Mesendoderm (in vitro differentiated cells): ENCODE measurements around the gene TGFBR1.

ENCODE experiments used
- DNase-seq: peaks from one replicate; pipeline ENCODE4 v3.0.0; 2013
- H2AK5ac ChIP-seq: 2 replicates; pipeline ENCODE4 v1.6.1; 2013; ENCODE audit warnings: low read length, inconsistent platforms
- H2BK120ac ChIP-seq: 2 replicates; pipeline ENCODE4 v1.6.1; 2013; ENCODE audit warnings: low read depth, mild to moderate bottlenecking, low read length, moderate library complexity, mixed read lengths
- H2BK15ac ChIP-seq: replicated peaks from 2 replicates; pipeline ENCODE4 v1.6.1; 2013; ENCODE audit warnings: low read depth, mild to moderate bottlenecking, moderate library complexity
- H2BK5ac ChIP-seq: 2 replicates; pipeline ENCODE4 v1.6.1; 2013; ENCODE audit warnings: low read length, inconsistent platforms
- H3K18ac ChIP-seq: 2 replicates; pipeline ENCODE4 v1.6.1; 2013; ENCODE audit warnings: mild to moderate bottlenecking, low read length, mixed read lengths
- H3K23ac ChIP-seq: one replicate; pipeline ENCODE4 v1.6.1; 2013; ENCODE audit warnings: low read length
- H3K27ac ChIP-seq: 2 replicates; pipeline ENCODE4 v1.5.1; 2013; ENCODE audit warnings: low read depth, mild to moderate bottlenecking, inconsistent platforms, low read length, moderate library complexity
- H3K27me3 ChIP-seq: 2 replicates; pipeline ENCODE4 v1.6.1; 2013; ENCODE audit warnings: low read length, control low read depth, mild to moderate bottlenecking, inconsistent platforms; ENCODE audit not compliant: insufficient read depth, poor library complexity
- H3K36me3 ChIP-seq: 2 replicates; pipeline ENCODE4 v1.6.1; 2013; ENCODE audit warnings: low read length, inconsistent platforms; ENCODE audit not compliant: control insufficient read depth, insufficient read depth
- H3K4ac ChIP-seq: one replicate; pipeline ENCODE4 v1.6.1; 2013; ENCODE audit warnings: low read depth, mild to moderate bottlenecking, low read length, moderate library complexity
- H3K4me1 ChIP-seq: 2 replicates; pipeline ENCODE4 v1.6.1; 2013; ENCODE audit warnings: low read depth, low read length, inconsistent platforms; ENCODE audit not compliant: control insufficient read depth
- H3K4me2 ChIP-seq: 2 replicates; pipeline ENCODE4 v1.6.1; 2013; ENCODE audit warnings: low read length
- H3K4me3 ChIP-seq: 2 replicates; pipeline ENCODE4 v1.5.1; 2013; ENCODE audit warnings: mild to moderate bottlenecking, low read length
- H3K56ac ChIP-seq: one replicate; pipeline ENCODE4 v1.6.1; 2013; ENCODE audit warnings: low read length
- H3K79me1 ChIP-seq: 2 replicates; pipeline ENCODE4 v1.6.1; 2013; ENCODE audit warnings: low read length, inconsistent platforms
- H3K79me2 ChIP-seq: 2 replicates; pipeline ENCODE4 v1.6.1; 2013; ENCODE audit warnings: mild to moderate bottlenecking, low read length; ENCODE audit not compliant: control insufficient read depth, insufficient read depth
- H3K9ac ChIP-seq: 2 replicates; pipeline ENCODE4 v1.6.1; 2013; ENCODE audit warnings: low read length, inconsistent platforms
- H4K5ac ChIP-seq: one replicate; pipeline ENCODE4 v1.6.1; 2013; ENCODE audit warnings: low read length
- H4K8ac ChIP-seq: one replicate; pipeline ENCODE4 v1.6.1; 2013; ENCODE audit warnings: low read depth, mild to moderate bottlenecking, control low read depth, low read length, moderate library complexity
- WGBS: extraction: QIAGEN DNeasy Blood & Tissue Kit; methylation state at CpG from one replicate; pipeline ENCODE4 v1.1.7; 2013; ENCODE audit warnings: low lambda C conversion rate, missing lambda C conversion rate; ENCODE audit not compliant: insufficient coverage; ENCODE audit errors: extremely low coverage; 5-methylcytosine and 5-hydroxymethylcytosine counted together

Gene TGFBR1

DNA sequence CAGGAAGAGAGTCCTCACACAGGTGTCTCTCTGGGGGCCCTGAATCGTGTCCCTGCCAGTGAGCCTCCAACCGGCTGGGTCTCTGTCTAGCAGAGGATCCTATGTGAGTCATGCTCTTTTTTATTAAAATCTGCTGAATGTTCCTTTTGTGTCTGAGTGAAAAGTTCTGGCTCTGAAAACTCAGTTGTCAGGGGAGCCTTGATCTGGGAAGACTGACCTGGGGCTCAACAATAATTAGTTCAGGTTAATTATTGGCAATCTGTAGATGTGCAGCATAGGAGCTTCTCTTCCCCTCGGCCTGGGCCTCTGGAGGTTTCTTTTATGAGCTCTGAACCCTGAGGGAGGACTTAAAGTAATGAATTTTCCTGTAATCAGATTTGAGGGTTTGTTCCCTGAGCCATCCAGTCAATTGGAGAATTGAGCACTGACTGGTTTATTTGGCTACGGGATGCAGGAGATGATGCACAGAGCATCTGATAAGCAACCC lies 71.7 kb downstream of the TGFBR1 start:
- no peaks in the 10 kb centered on the region for H3K79me1 ChIP-seq
- H3K23ac ChIP-seq = no peak overlapping the region
- no peak overlapping the region for H3K56ac ChIP-seq
- H2BK5ac ChIP-seq = no peak overlapping the region
- H3K36me3 ChIP-seq = no peaks in the 10 kb centered on the region
- H3K27me3 ChIP-seq = no peaks in the 10 kb centered on the region
- no peak overlapping the region for H3K9ac ChIP-seq
- DNase-seq = no peak
- H2BK15ac ChIP-seq = no peak overlapping the region
- WGBS = no CpG with 5 or more reads among the region's 4 CpGs
- no peak overlapping the region for H4K5ac ChIP-seq
- H3K18ac ChIP-seq = no peak overlapping the region
- no peaks in the 10 kb centered on the region for H3K79me2 ChIP-seq
- no peak overlapping the region for H2AK5ac ChIP-seq
- no peak overlapping the region for H3K4ac ChIP-seq
- no peaks in the 10 kb centered on the region for H3K4me1 ChIP-seq
- H3K27ac ChIP-seq = no peak overlapping the region
- no peak overlapping the region for H3K4me3 ChIP-seq
- H4K8ac ChIP-seq = no peak overlapping the region
- no peak overlapping the region for H2BK120ac ChIP-seq
- no peak overlapping the region for H3K4me2 ChIP-seq

- H3K27me3 ChIP-seq = no peaks in the 10 kb centered on the region
- H4K8ac ChIP-seq = no peak overlapping the region
- H3K27ac ChIP-seq = no peak overlapping the region
- no peaks in the 10 kb centered on the region for H3K79me2 ChIP-seq
- H2BK120ac ChIP-seq = no peak overlapping the region
- H3K4me1 ChIP-seq = no peaks in the 10 kb centered on the region
- H4K5ac ChIP-seq = no peak overlapping the region
- H3K4me3 ChIP-seq = no peak overlapping the region
- WGBS = no CpG with 5 or more reads among the region's 8 CpGs
- no peak overlapping the region for H2AK5ac ChIP-seq
- no peak overlapping the region for H2BK5ac ChIP-seq
- no peak overlapping the region for H3K56ac ChIP-seq
- H3K79me1 ChIP-seq = no peaks in the 10 kb centered on the region
- H3K4ac ChIP-seq = no peak overlapping the region
- no peak for DNase-seq
- H3K18ac ChIP-seq = no peak overlapping the region
- no peak overlapping the region for H3K4me2 ChIP-seq
- H3K9ac ChIP-seq = no peak overlapping the region
- H3K23ac ChIP-seq = no peak overlapping the region
- H3K36me3 ChIP-seq = no peaks in the 10 kb centered on the region
- H2BK15ac ChIP-seq = no peak overlapping the region
Observed at GRCh38 chr9:99177576-99178366, 72.9 kb downstream of the TGFBR1 start.

DNA sequence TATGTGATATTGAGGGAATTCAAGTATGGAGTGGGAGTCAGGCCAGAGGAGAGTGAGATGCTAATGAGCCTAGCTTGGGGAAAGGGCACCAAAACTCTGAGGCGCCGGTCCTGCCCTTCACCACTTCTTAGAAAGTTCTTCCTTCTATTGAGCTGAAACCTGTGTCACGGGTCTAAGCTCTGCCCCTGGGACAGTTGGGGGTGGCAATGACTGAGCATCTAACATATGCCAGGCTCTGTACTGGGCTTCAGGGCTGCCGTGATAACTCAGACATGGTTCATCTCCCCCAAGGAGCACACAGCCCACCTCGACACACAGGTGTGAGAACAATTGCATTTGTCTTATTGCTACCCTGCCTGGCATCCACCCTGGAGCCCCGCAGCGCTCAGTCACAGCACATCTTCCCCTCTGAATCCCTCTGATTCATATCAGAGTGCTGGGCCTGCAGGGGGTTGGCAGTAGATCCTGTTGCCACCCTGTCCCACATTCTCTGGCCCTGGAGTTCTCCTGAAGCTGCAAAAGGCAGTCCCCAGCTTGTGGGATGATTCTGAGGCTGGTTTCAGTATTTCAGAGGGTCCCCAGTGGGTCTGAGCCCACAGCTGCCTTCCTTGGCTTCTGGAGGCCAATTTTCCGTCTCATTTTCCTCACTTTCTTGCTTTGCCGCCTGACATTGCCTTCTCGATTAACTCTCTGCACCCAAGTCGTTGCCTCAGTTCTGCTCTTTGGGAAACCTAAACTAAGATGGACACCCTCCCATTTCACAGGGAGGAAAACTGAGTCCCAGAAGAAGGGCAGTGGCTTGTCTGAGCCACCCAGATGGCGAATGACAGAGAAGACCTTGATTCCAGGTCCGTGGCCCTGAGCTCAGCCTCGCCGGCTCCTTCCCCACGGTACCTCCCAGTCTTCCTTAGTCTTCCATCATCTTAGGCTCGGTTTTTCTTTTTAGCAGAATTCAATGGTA lies 74.3 kb downstream of the TGFBR1 start:
- H3K27me3 ChIP-seq = no peaks in the 10 kb centered on the region
- no peaks in the 10 kb centered on the region for H3K4me1 ChIP-seq
- no peaks in the 10 kb centered on the region for H3K79me1 ChIP-seq
- H3K27ac ChIP-seq = no peak overlapping the region
- H4K8ac ChIP-seq = no peak overlapping the region
- no peak overlapping the region for H2BK15ac ChIP-seq
- no peak overlapping the region for H4K5ac ChIP-seq
- H3K56ac ChIP-seq = no peak overlapping the region
- no peak overlapping the region for H3K4ac ChIP-seq
- no peak overlapping the region for H3K23ac ChIP-seq
- H2BK5ac ChIP-seq = no peak overlapping the region
- no peak overlapping the region for H3K9ac ChIP-seq
- WGBS = no CpG with 5 or more reads among the region's 17 CpGs
- no peak overlapping the region for H3K4me3 ChIP-seq
- H2BK120ac ChIP-seq = no peak overlapping the region
- H3K4me2 ChIP-seq = no peak overlapping the region
- no peak overlapping the region for H3K18ac ChIP-seq
- DNase-seq = no peak
- H3K36me3 ChIP-seq = no peaks in the 10 kb centered on the region
- H3K79me2 ChIP-seq = no peaks in the 10 kb centered on the region
- H2AK5ac ChIP-seq = no peak overlapping the region

DNA sequence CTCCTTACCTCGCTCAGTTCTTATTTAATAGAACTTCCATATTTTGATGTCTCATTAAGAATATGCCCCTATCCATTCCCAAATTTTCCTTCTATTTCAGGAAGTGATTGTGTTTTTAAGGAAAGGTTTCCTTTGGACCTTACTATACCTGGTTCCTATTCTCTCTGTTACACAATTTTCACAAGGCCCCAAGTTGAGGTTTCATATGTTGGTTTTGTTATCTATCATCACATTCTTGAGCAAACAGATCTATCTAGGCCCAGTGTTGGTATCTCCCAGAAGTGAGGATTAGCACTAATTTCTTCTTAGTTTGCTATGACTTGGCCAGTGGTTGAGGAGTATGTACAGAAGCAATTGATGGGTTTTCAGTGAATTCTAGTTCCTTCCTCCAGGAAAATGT lies 75.3 kb downstream of the TGFBR1 start:
- Histone ChIP-seq H3K27ac (no peak overlapping the region), H3K9ac (no peak overlapping the region), H2BK15ac (no peak overlapping the region), H3K79me2 (no peaks in the 10 kb centered on the region), H2BK5ac (no peak overlapping the region), H3K79me1 (no peaks in the 10 kb centered on the region), H3K36me3 (no peaks in the 10 kb centered on the region), H3K4me3 (no peak overlapping the region), H3K56ac (no peak overlapping the region), H4K5ac (no peak overlapping the region), H2AK5ac (no peak overlapping the region), H3K4ac (no peak overlapping the region), H3K4me2 (no peak overlapping the region), H4K8ac (no peak overlapping the region), H3K4me1 (no peaks in the 10 kb centered on the region), H2BK120ac (no peak overlapping the region), H3K23ac (no peak overlapping the region), H3K27me3 (no peaks in the 10 kb centered on the region), H3K18ac (no peak overlapping the region)
- no peak for DNase-seq
- no CpG with 5 or more reads among the region's 1 CpG for WGBS

- Histone ChIP-seq H2AK5ac (no peak overlapping the region), H3K18ac (no peak overlapping the region), H4K5ac (no peak overlapping the region), H3K56ac (no peak overlapping the region), H3K4me2 (no peak overlapping the region), H4K8ac (no peak overlapping the region), H3K36me3 (no peaks in the 10 kb centered on the region), H2BK15ac (no peak overlapping the region), H3K4ac (no peak overlapping the region), H3K27ac (no peak overlapping the region), H2BK5ac (no peak overlapping the region), H3K4me3 (no peak overlapping the region), H3K27me3 (no peaks in the 10 kb centered on the region), H3K9ac (no peak overlapping the region), H3K23ac (no peak overlapping the region), H3K79me1 (no peaks in the 10 kb centered on the region), H3K79me2 (no peaks in the 10 kb centered on the region), H3K4me1 (no peaks in the 10 kb centered on the region), H2BK120ac (no peak overlapping the region)
- no peak for DNase-seq
- no CpG with 5 or more reads among the region's 9 CpGs for WGBS
Observed at GRCh38 chr9:99180662-99181061, 75.7 kb downstream of the TGFBR1 start.
